ENCODE results near the gene RAB40B. TPM values are rescaled to one million over a fixed set of nuclear protein-coding genes. Genes with fewer than 3 reads are reported as not detected.

Gene RAB40B
- total RNA-seq, 2 experiments from 2014 or later: 1.6 to 2.0 TPM

DNA sequence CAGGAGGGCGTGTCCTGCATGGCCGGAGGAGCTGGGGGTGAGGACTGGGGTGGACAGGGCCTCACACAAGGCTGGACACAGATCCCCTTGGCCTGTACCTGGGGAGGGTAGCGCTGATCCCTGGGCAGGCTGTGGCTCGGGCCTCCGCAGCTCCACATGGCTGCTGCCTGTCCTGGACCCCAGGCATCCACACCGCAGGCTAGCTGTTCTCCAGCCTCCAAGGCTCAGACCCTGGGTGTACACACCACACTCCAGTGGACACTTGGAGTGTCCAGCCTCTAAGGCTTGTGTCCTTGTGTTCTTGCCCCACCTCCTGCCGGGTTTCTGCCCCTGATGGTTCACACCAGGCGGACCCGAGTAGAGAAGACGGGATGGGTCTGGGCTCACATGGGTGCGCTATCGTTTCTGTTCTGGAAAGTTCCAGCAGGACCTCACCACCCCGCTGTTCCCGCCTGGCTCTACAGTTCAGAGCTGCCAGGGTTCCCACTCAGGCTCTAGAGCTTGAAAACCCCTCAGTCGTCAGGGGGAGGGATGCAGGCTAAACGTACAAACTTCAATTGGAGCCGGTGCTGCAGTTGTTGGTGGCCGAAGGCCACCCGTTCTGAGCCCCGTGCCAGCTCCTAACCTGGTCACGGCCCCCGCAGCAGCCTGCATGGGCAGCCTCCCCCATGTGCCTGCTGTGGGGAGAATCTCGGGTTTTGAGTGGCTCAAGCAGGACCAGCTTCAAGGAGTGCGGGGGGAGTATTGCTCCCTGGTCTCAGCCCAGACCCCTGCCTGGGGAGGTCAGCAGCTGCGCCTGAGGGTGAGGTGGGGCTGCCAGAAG lies 11.4 kb upstream of the RAB40B start:
- H3K4me3 Mint-ChIP-seq: no peak overlapping the region
- no peak for ATAC-seq (ENCODE audit: poor library complexity)
- ChIA-PET POLR2A (no interaction called here), CTCF (no interaction called here)
- H3K27ac Mint-ChIP-seq: no peak overlapping the region
- TF ChIP-seq, protein P1, sequence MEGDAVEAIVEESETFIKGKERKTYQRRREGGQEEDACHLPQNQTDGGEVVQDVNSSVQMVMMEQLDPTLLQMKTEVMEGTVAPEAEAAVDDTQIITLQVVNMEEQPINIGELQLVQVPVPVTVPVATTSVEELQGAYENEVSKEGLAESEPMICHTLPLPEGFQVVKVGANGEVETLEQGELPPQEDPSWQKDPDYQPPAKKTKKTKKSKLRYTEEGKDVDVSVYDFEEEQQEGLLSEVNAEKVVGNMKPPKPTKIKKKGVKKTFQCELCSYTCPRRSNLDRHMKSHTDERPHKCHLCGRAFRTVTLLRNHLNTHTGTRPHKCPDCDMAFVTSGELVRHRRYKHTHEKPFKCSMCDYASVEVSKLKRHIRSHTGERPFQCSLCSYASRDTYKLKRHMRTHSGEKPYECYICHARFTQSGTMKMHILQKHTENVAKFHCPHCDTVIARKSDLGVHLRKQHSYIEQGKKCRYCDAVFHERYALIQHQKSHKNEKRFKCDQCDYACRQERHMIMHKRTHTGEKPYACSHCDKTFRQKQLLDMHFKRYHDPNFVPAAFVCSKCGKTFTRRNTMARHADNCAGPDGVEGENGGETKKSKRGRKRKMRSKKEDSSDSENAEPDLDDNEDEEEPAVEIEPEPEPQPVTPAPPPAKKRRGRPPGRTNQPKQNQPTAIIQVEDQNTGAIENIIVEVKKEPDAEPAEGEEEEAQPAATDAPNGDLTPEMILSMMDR (IDR thresholded peaks at IDR 0.05): no peak
- no peaks in the 10 kb centered on the region for H3K36me3 Mint-ChIP-seq (ENCODE audit: low read depth)
- H3K4me3 ChIP-seq (ENCODE audit: low read length): no peak overlapping the region
- intact Hi-C loops (cut with DNase I, micrococcal nuclease): no loop called here
- no peaks in the 10 kb centered on the region for H3K27me3 Mint-ChIP-seq
- no peaks in the 10 kb centered on the region for H3K4me1 ChIP-seq (ENCODE audit: insufficient read depth, low read length)
- no peaks in the 10 kb centered on the region for H3K9me3 ChIP-seq (ENCODE audit: control insufficient read depth in 1 of 2, insufficient read depth in 1 of 2, low read length in 2 of 2)
- H3K36me3 ChIP-seq (ENCODE audit: insufficient read depth, low read length): no peaks in the 10 kb centered on the region
- no peaks in the 10 kb centered on the region for H3K27me3 ChIP-seq (ENCODE audit: control insufficient read depth in 1 of 2, insufficient read depth in 2 of 2, low read length in 2 of 2)
- no peak overlapping the region for H3K27ac ChIP-seq (ENCODE audit: low read depth in 1 of 2, low read length in 2 of 2)
- no peaks in the 10 kb centered on the region for H3K4me1 Mint-ChIP-seq (ENCODE audit: low read depth)
- no peaks in the 10 kb centered on the region for H3K9me3 Mint-ChIP-seq
- DNase-seq: no peak

DNA sequence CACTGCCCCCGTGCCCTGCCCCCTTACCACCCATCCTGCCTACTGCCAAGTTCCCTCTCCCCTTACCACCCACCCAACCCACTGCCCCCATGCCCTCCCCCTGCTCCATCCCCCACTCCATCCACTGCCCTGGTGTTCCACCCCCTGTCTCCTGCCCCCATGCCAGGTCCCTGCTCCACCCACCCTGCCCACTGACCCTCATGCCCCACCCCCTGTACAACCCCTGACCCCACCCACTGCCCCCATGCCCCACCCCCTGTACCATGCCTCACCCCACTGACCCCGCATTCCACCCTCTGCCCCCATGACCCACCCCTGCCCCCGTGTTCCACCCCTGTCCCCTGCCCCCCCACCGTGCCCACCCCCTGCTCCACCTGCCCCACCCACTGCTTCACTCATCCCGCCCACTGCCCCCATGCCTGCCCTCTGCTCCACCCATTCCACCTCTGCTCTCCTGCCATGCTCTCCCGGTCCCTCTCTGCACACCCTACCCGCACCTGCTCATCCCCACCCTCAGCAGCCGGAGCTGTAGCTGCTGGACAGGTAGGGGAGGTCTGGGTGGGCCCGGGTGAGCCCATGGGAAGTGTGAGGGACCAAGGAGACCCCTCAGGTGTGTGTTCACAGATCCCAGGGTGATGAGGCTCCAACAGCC lies 10.7 kb upstream of the RAB40B start:
- ATAC-seq (ENCODE audit: poor library complexity) (no peak), DNase-seq (no peak)
- intact Hi-C loops (cut with DNase I, micrococcal nuclease): no loop called here
- no peak overlapping the region for H3K4me3 ChIP-seq (ENCODE audit: low read length)
- Mint-ChIP-seq H3K36me3 (ENCODE audit: low read depth) (no peaks in the 10 kb centered on the region), H3K4me1 (ENCODE audit: low read depth) (no peaks in the 10 kb centered on the region), H3K27ac (no peak overlapping the region), H3K4me3 (no peak overlapping the region), H3K27me3 (no peaks in the 10 kb centered on the region), H3K9me3 (no peaks in the 10 kb centered on the region)
- TF ChIP-seq, protein P1 (IDR thresholded peaks at IDR 0.05): no peak
- no peaks in the 10 kb centered on the region for H3K9me3 ChIP-seq (ENCODE audit: control insufficient read depth in 1 of 2, insufficient read depth in 1 of 2, low read length in 2 of 2)
- H3K27me3 ChIP-seq (ENCODE audit: control insufficient read depth in 1 of 2, insufficient read depth in 2 of 2, low read length in 2 of 2): no peaks in the 10 kb centered on the region
- H3K36me3 ChIP-seq (ENCODE audit: insufficient read depth, low read length): no peaks in the 10 kb centered on the region
- no peaks in the 10 kb centered on the region for H3K4me1 ChIP-seq (ENCODE audit: insufficient read depth, low read length)
- H3K27ac ChIP-seq (ENCODE audit: low read depth in 1 of 2, low read length in 2 of 2): no peak overlapping the region
- ChIA-PET CTCF (no interaction called here), POLR2A (no interaction called here)

DNA sequence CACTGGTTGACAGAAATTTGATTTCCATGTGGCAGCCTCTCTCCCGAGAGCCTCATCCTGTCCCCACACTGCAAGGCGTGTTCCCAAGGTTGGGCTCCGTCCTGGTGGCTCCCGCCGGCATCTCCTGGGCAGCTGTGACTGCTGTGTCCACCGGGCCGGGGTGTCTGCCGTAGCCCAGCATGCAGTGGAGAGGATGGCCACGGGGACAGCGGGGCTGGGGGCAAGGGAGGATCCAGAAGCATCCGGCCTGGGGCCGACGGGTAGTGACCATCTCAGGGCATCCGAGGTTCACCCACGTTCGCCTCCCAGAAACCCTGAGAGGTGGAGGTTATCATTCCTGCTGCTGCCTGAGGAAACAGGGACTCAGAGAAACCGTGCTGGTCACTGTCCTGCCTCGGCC lies 7.3 kb upstream of the RAB40B start:
- Histone ChIP-seq H3K36me3 (ENCODE audit: insufficient read depth, low read length) (no peaks in the 10 kb centered on the region), H3K27me3 (ENCODE audit: control insufficient read depth in 1 of 2, insufficient read depth in 2 of 2, low read length in 2 of 2) (no peaks in the 10 kb centered on the region), H3K9me3 (ENCODE audit: control insufficient read depth in 1 of 2, insufficient read depth in 1 of 2, low read length in 2 of 2) (no peaks in the 10 kb centered on the region), H3K4me3 (ENCODE audit: low read length) (no peak overlapping the region), H3K4me1 (ENCODE audit: insufficient read depth, low read length) (no peaks in the 10 kb centered on the region), H3K27ac (ENCODE audit: low read depth in 1 of 2, low read length in 2 of 2) (no peak overlapping the region)
- DNase-seq (no peak), ATAC-seq (ENCODE audit: poor library complexity) (no peak)
- no peaks in the 10 kb centered on the region for H3K36me3 Mint-ChIP-seq (ENCODE audit: low read depth)
- ChIA-PET POLR2A (no interaction called here), CTCF (no interaction called here)
- no peak overlapping the region for H3K4me3 Mint-ChIP-seq
- intact Hi-C loops (cut with DNase I, micrococcal nuclease): no loop called here
- H3K4me1 Mint-ChIP-seq (ENCODE audit: low read depth): no peaks in the 10 kb centered on the region
- H3K27me3 Mint-ChIP-seq: no peaks in the 10 kb centered on the region
- TF ChIP-seq, protein P1 (IDR thresholded peaks at IDR 0.05): no peak
- H3K9me3 Mint-ChIP-seq: no peaks in the 10 kb centered on the region
- H3K27ac Mint-ChIP-seq: no peak overlapping the region
